GM12891 (cell line): Measurements from ENCODE around the gene PADI3.

Experiments used
- POLR2A ChIP-seq: IDR thresholded peaks from 2 replicates; pipeline ENCODE4 v1.6.1; 2011; ENCODE audit warnings: low read depth, low read length, control low read depth
- TAF1 ChIP-seq: IDR thresholded peaks from 2 replicates; pipeline ENCODE4 v1.6.1; 2011; ENCODE audit warnings: low read depth, low read length, control low read depth

DNA sequence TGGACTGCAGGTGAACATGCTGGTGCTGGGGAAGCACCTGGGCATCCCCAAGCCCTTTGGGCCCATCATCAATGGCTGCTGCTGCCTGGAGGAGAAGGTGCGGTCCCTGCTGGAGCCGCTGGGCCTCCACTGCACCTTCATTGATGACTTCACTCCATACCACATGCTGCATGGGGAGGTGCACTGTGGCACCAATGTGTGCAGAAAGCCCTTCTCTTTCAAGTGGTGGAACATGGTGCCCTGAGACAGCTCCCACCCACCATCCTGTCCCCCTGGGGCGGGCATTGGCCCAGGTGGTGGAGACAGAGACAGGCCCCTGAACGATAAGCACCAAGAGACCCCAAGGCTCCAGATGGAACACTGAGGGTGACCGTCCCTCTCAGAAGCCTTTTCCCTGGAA is 33.9 kb downstream of the PADI3 start:
- TF ChIP-seq POLR2A (no peak), TAF1 (no peak)
